Stimulated activated CD8-positive, alpha-beta memory T cell treated with anti-CD3 and anti-CD28 coated beads, Interleukin-15, amount 100 ng/mL, for 4 hours (primary cell): ENCODE measurements around the gene DHRS2.
"Not testable (repeated sequence)": the region's sequence is repeated elsewhere in the genome, so short reads cannot be mapped to it uniquely, and the experiment has no call there.

Experiments
- DNase-seq, 2 donors: peaks; one replicate each; pipeline ENCODE4 v3.0.0-alpha.2; 2020; ENCODE audit warnings: low read depth in 2 of 2

DHRS2 gene, protein sequence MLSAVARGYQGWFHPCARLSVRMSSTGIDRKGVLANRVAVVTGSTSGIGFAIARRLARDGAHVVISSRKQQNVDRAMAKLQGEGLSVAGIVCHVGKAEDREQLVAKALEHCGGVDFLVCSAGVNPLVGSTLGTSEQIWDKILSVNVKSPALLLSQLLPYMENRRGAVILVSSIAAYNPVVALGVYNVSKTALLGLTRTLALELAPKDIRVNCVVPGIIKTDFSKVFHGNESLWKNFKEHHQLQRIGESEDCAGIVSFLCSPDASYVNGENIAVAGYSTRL

DNA sequence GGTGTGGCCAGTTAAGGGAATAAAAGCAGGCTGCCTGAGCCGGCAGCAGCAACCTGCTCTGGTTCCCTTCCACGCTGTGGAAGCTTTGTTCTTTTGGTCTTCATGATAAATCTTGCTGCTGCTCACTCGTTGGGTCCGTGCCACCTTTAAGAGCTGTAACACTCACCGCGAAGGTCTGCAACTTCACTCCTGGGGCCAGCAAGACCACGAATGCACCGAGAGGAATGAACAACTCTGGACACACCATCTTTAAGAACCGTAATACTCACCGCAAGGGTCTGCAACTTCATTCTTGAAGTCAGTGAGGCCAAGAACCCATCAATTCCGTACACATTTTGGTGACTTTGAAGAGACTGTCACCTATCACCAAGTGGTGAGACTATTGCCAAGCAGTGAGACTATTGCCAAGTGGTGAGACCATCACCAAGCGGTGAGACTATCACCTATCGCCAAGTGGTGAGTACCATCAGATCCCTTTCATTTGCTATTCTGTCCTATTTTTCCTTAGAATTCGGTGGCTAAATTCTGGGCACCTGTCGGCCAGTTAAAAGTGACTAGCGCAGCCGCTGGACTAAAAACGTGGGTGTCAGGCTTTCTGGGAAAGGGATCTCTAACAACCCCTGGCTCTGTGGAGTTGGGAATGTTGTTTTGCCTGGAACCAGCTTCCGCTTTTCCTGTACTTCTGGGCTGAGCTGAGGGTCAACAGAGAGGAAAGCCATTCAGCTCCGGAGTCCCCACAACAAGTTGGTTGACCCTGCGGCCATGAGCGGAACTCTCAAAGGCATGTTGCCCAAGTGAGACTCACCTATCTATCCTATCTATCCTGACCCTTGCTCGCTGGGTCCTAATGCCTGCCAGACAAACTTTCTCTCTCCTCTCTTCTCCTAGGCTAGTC, at the start of gene DHRS2:
Gene DHRS2, plus strand, starts transcription at position 48 of the 895 bp plus-strand sequence. CDS start 2,501 bp downstream, outside the sequence.
- DNase-seq = no peak

- peak; percentile 42 to 53 for DNase-seq
Measured at GRCh38 chr14:23588884-23589598, 47.1 kb upstream of the DHRS2 start.

GRCh38 chr14:23589606-23590005, 46.6 kb upstream of the DHRS2 start:
- no peak for DNase-seq

DNA sequence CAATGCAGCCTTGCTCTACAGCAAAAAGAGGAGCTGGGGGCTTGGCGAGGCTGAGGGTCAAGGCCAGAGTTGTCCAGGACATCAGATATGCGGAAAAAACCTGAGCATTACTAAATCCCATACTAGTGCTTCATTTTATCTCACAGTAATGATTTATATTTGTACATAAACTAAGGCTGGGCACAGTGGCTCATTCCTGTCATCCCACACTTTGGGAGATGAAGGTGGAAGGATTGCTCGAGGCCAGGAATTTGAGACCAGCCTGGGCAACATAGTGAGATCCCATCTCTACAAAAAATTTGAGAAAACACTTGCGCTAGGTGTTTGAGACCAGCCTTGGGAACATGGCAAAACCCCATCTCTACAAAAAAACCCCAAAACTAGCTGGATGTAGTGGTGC, 46.0 kb upstream of the DHRS2 start:
- no peak for DNase-seq

DNA sequence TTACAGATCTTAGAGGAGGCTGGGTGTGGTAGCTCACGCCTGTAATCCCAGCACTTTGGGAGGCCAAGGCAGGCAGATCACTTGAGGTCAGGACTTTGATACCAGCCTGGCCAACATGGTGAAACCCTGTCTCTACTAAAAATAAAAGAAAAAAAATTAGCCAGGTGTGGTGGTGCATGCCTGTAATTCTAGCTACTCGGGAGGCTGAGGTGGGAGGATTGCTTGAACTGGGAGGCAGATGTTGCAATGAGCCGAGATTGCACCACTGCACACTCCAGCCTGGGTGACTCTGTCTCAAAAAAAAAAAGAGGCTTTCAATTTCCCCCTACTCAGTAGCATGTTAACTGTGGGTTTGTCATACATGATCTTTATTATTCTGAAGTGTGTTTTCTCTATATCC, 42.0 kb upstream of the DHRS2 start:
- DNase-seq = not testable (repeated sequence)

DNA sequence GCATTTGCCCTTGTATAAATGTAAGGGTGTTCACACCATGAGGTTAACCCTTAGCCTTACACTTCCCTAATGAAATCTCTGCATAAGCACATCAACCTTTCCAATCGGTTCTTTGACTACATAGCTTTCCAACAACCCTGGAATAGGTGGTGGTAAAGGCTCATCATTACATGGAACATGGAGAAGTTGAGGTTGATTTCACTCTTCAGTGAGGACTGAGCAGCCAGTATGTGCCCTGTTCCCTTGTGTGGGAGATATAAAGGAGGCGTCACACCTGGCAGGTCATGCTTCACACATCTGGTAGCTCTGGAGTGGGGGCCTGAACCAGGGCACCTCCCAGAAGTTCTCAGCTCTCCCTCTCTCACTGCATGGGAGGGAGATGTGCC, 35.8 kb upstream of the DHRS2 start:
- no peak for DNase-seq

GRCh38 chr14:23600806-23601205, 35.4 kb upstream of the DHRS2 start:
- no peak for DNase-seq

GRCh38 chr14:23601424-23601823, 34.7 kb upstream of the DHRS2 start:
- no peak for DNase-seq

DNA sequence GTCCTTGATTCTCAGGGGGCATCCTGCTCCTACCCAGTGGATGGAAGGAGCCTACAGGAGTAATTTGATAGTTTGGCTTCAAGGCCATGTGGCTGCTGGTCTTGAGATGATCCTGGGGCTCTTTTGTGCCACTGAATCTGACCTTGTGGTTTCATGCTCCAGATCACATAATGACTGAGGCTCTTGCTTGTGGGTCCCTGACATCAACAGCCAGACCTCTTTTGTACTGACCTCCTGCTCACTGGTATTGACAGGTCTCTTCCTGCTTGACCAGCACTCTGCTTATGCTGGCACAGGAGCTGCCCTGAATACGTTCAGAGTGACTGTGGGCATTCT, 34.4 kb upstream of the DHRS2 start:
- no peak for DNase-seq

GRCh38 chr14:23602181-23603095, 33.7 kb upstream of the DHRS2 start:
- no peak for DNase-seq

DNA sequence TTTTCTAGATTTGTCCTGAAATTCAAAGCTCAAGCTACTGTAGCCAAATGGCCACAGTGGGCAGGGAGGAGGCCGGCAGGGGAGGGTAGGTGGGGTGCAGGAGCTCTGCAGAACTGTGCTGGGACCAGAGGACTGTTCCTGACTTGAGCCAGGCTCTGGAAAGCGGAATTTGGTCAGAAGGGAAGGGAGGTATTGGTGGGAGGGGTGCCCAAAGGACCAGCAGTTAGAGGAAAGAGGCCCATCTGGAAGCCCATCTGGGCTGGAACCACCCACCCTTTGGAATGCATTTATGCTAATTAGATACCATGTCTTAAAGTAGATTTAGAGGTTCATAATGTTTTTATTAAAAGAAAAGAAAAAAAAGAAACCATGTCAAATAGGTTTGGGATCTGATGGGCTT, 33.1 kb upstream of the DHRS2 start:
- no peak for DNase-seq

DNA sequence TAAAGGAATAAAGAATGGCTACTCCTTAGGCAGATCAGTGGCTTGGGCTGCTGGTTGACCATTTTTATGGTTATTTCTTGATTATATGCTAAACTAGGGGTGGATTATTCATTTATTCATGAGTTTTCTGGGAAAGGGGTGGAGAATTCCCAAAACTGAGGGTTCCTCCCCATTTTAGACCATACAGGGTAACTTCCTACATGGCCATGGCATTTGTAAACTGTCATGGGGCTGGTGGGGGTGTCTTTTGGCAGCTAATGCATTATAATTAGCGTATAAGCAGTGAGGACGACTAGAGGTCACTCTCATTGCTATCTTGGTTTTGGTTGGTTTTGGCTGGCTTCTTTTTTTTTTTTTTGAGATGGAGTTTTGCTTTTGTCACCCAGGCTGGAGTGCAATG, 32.0 kb upstream of the DHRS2 start:
- no peak for DNase-seq

- DNase-seq = no peak
Measured at GRCh38 chr14:23604675-23605170, 31.4 kb upstream of the DHRS2 start.

GRCh38 chr14:23605931-23606585, 30.1 kb upstream of the DHRS2 start:
- no peak for DNase-seq

- DNase-seq = no peak
Measured at GRCh38 chr14:23608454-23608853, 27.7 kb upstream of the DHRS2 start.

- no peak for DNase-seq
Measured at GRCh38 chr14:23609001-23609400, 27.2 kb upstream of the DHRS2 start.

GRCh38 chr14:23609411-23610089, 26.6 kb upstream of the DHRS2 start:
- DNase-seq = not testable (repeated sequence)

DNA sequence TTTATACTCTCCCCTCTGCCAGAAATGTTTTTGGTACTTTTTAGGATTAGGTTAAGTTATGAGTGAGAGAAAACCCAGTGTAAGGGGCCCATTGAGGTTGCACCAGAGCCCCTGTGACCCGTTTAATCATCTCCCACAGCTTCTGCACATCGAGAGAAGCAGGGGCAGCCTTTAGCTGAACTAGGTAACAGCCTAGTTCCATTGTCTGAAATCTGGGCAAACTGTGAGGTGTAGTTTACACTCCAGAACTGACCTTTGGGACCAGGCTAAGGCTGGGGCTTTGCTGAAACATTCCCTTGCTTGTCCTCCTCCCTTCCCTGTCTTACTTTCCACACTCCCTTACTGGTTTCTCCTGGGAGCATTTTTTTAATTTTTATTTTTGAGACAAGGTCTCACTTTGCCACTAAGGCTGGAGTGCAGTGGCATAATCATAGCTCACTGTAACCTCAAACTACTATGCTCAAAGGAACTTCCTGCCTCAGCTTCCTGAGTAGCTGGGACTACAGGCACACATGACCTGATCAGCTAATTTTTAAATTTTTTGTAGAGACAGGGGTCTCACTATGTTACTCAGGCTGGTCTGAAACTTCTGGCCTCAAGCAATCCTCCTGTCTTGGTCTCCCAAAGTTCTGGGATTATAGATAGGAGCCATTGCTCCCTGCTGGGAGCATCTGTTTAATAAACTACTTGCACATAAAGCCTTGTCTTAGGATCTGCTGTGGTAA, 25.9 kb upstream of the DHRS2 start:
- DNase-seq = no peak

DNA sequence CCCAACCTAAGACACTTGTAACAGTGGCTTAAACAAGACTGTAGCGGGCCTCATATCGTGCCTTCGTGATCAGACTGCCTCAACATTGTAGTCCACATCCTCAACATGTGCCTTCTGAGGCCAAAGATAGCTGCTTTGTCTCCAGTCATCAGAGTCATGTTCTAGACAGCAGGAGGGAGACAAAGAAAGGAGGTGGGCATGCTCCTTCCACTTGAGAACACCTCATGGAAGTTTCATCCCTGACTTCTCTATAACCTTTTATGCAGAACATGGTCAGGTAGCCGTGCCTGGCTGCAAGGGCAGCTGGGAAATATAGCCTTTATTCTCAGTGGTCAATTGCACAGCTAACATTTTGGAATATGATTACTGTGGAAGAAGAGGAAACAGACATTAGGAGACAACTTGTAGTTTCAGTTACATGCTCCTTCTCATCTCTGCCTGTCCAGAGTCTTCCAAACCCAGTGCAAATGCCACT, 25.3 kb upstream of the DHRS2 start:
- no peak for DNase-seq
